ENCODE data around the gene METTL27. TPM values are rescaled to one million over a fixed set of nuclear protein-coding genes. Genes with fewer than 3 reads are reported as not detected.
A peak's percentile ranks its signal among the peaks of the same experiment; 100 is the strongest.

The METTL27 gene, protein sequence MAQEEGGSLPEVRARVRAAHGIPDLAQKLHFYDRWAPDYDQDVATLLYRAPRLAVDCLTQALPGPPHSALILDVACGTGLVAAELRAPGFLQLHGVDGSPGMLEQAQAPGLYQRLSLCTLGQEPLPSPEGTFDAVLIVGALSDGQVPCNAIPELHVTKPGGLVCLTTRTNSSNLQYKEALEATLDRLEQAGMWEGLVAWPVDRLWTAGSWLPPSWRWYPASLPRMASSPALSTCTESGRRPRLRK
- total RNA-seq (2022), result 1.5 and 1.7 TPM in 2 replicates
- percentile 41 among the genes with signal in this experiment for Bru-seq, nascent RNA
- BruChase-seq, experiment 1, labeled RNA remaining after a 2-hour chase, result percentile 28 among the genes with signal in this experiment
- percentile 19 among the genes with signal in this experiment for BruChase-seq, experiment 2, labeled RNA remaining after a 6-hour chase
- long read RNA-seq, partial matches to known transcripts, result 0 of 1 reads
- long read RNA-seq, other reads (novel, unspliced or antisense), result 0 of 1 reads

DNA sequence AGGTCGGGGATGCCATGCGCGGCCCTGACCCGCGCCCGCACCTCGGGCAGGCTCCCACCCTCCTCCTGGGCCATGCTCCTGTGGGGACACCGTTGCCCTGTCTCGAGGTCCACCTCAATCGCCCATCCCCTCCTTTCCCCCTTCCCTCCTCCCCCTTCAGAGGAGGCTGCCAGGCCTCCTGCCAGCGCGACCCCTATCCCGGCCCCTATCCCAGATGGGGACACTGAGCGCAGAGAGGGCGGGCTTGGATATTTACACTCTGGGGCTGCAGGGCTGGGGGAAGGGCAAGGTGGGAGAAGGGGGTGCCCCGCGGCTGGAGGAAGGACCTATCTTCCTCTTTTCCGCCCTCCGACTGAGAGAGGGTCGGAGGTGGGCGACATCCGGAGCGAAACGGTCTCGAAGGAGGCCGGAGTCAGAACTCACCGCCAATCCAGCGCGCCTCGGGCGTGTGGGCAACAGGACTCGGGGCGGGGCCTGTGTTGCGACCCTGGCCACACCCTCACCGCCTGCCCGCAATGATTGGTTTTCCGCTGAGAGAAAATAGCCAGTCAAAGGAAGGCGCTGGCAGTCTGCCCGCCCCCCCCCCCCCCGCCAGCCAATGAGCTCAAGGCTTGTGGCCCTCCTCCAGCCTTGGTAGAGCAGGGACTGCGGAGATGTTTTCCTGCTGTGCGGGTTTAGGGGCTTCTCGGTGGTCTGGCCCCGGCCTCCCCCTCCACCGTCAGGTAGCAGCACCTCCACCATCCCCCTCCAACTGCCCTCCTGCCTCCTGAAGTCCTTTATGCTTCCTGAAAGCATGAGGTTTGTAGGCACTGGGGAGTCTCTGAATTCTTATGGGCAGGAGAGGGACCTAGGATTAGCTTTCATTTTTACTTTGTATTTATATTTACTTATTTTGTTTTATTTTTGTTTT lies at the start of gene METTL27:
Gene METTL27 (minus strand): TSS at position 450 of the 910 bp plus-strand sequence. CDS start 376 bp downstream, at position 74.
- no peaks in the 10 kb centered on the region for H3K9me3 ChIP-seq
- TF ChIP-seq, protein P1, sequence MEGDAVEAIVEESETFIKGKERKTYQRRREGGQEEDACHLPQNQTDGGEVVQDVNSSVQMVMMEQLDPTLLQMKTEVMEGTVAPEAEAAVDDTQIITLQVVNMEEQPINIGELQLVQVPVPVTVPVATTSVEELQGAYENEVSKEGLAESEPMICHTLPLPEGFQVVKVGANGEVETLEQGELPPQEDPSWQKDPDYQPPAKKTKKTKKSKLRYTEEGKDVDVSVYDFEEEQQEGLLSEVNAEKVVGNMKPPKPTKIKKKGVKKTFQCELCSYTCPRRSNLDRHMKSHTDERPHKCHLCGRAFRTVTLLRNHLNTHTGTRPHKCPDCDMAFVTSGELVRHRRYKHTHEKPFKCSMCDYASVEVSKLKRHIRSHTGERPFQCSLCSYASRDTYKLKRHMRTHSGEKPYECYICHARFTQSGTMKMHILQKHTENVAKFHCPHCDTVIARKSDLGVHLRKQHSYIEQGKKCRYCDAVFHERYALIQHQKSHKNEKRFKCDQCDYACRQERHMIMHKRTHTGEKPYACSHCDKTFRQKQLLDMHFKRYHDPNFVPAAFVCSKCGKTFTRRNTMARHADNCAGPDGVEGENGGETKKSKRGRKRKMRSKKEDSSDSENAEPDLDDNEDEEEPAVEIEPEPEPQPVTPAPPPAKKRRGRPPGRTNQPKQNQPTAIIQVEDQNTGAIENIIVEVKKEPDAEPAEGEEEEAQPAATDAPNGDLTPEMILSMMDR (IDR thresholded peaks at IDR 0.05; ENCODE audit: insufficient read depth in 1 of 2, low read depth in 1 of 2, low read length in 1 of 2, severe bottlenecking in 1 of 2, unreplicated experiment in 1 of 2), result no peak
- H3K4me3 Mint-ChIP-seq (ENCODE audit: unreplicated experiment), result peak within 1 kb of the TSS; percentile 84
- peaks cover 18% of the 10 kb centered on the region for H3K4me1 Mint-ChIP-seq (ENCODE audit: low read depth, unreplicated experiment)
- H3K9me3 Mint-ChIP-seq (ENCODE audit: unreplicated experiment), result no peaks in the 10 kb centered on the region
- H3K27me3 Mint-ChIP-seq (ENCODE audit: insufficient read depth, unreplicated experiment), result no peaks in the 10 kb centered on the region
- POLR2A ChIA-PET, result interaction anchor here (0.5 to 1.3 kb wide), 11 partner anchors 9 to 320 kb away, joined by 3 to 52 read pairs (median 4); partner anchors contain the start of genes ABHD11, BAZ1B and CLDN4
- H3K27ac Mint-ChIP-seq (ENCODE audit: unreplicated experiment), result peak within 1 kb of the TSS; percentile 73
- no peaks in the 10 kb centered on the region for H3K36me3 ChIP-seq (ENCODE audit: control insufficient read depth, insufficient read depth, low read length)
- H3K36me3 Mint-ChIP-seq (ENCODE audit: insufficient read depth, unreplicated experiment), result peaks cover 6% of the 10 kb centered on the region
- CTCF ChIA-PET, result interaction anchor here (0.6 to 1.3 kb wide), 4 partner anchors 13 to 235 kb away, joined by 3 to 8 read pairs (median 4); no protein-coding TSS in a partner anchor
- intact Hi-C loops (cut with micrococcal nuclease; ENCODE audit: unreplicated experiment), result no loop called here
- peaks cover 12% of the 10 kb centered on the region; the same call in 1 of the 2 replicates for H3K4me1 ChIP-seq
- peak within 1 kb of the TSS; percentile 58 for H3K4me3 ChIP-seq (ENCODE audit: low read depth, low read length)
- no peaks in the 10 kb centered on the region for H3K27me3 ChIP-seq (replicated peaks; ENCODE audit: control insufficient read depth, insufficient read depth, low read length)
- BruUV-seq (replicated peaks), result TSS peak; percentile 79
- DNase-seq, result peak; percentile 95

DNA sequence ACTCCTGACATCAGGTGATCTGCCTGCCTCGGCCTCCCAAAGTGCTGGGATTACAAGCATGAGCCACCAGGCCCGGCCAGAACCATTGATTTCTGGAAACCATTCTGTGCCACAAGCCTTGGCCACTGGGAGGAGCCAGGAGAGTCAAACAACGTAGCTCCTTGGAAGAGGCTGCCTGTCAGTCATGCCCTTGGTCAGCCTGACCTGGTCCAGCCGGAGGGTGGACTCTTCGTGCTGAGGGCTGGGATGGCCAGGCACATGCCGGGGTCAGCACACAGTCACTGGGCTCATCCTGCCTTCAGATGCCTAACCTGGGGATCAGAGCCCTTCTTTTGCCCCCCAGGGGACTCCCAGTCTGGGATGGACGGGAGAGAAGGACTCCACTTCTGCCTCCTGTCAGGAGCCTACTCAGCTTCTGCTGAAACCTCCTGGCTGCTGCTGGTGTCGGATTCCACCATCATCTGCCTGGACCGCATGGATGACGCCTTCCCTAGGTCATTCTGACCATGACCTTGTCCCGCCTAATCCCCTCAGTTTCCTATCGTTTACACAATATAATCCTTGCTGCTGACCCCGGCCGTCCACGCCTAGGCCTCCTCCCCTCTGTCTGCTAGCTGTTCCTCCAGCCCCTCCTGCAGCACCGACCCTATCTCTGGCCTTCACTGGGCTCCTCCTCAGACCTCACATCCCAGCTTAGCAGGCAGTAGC lies 49.0 kb upstream of the METTL27 start:
- H3K4me3 ChIP-seq (ENCODE audit: low read depth, low read length), result no peak overlapping the region
- Mint-ChIP-seq H3K9me3 (ENCODE audit: unreplicated experiment) (peaks cover 9% of the 10 kb centered on the region), H3K36me3 (ENCODE audit: insufficient read depth, unreplicated experiment) (no peaks in the 10 kb centered on the region), H3K27ac (ENCODE audit: unreplicated experiment) (no peak overlapping the region), H3K27me3 (ENCODE audit: insufficient read depth, unreplicated experiment) (no peaks in the 10 kb centered on the region), H3K4me1 (ENCODE audit: low read depth, unreplicated experiment) (no peaks in the 10 kb centered on the region), H3K4me3 (ENCODE audit: unreplicated experiment) (no peak overlapping the region)
- no peaks in the 10 kb centered on the region for H3K27me3 ChIP-seq (replicated peaks; ENCODE audit: control insufficient read depth, insufficient read depth, low read length)
- TF ChIP-seq, protein P1 (IDR thresholded peaks at IDR 0.05; ENCODE audit: insufficient read depth in 1 of 2, low read depth in 1 of 2, low read length in 1 of 2, severe bottlenecking in 1 of 2, unreplicated experiment in 1 of 2), result no peak
- H3K9me3 ChIP-seq, result peaks cover 8% of the 10 kb centered on the region
- H3K4me1 ChIP-seq, result no peaks in the 10 kb centered on the region
- no peaks in the 10 kb centered on the region for H3K36me3 ChIP-seq (ENCODE audit: control insufficient read depth, insufficient read depth, low read length)
- BruUV-seq (replicated peaks), result no TSS peak
- peak in 1 of 2 experiments; percentile 25 for DNase-seq
- POLR2A ChIA-PET, result no interaction called here
- intact Hi-C loops (cut with micrococcal nuclease; ENCODE audit: unreplicated experiment), result loop anchor here (1.0 kb wide), 1 partner anchor 88 kb away; no protein-coding TSS in a partner anchor
- CTCF ChIA-PET, result interaction anchor here (0.8 to 1.3 kb wide), 3 partner anchors 80 to 135 kb away, joined by 3 to 10 read pairs (median 4); no protein-coding TSS in a partner anchor

Measured in Caco-2 (cell line).